ENCODE data around the gene UGDH. TPM values are rescaled to one million over a fixed set of nuclear protein-coding genes. Genes with fewer than 3 reads are reported as not detected.
A peak's percentile ranks its signal among the peaks of the same experiment; 100 is the strongest.

Gene UGDH
- total and polyA plus RNA-seq, 4 experiments from 2014 or later = 18.5 to 34.9 (median 24.0) TPM

- Mint-ChIP-seq H3K27me3 (no peaks in the 10 kb centered on the region), H3K4me3 (no peak overlapping the region), H3K27ac (peak overlapping the region in 2 of 7 donors; percentile 20 to 32), H3K36me3 (peaks cover 11 to 20% of the 10 kb centered on the region in 2 donors), H3K4me1 (no peaks in the 10 kb centered on the region), H3K9me3 (no peaks in the 10 kb centered on the region)
- Histone ChIP-seq H3K27ac (ENCODE audit: low read depth, low read length) (no peak overlapping the region), H3K4me1 (ENCODE audit: insufficient read depth, low read length) (no peaks in the 10 kb centered on the region), H3K9me3 (ENCODE audit: control insufficient read depth in 1 of 2, low read length in 2 of 2) (no peaks in the 10 kb centered on the region), H3K36me3 (ENCODE audit: insufficient read depth, low read length) (peaks cover 7% of the 10 kb centered on the region), H3K27me3 (ENCODE audit: insufficient read depth, low read length) (no peaks in the 10 kb centered on the region), H3K4me3 (ENCODE audit: low read length in 2 of 2) (no peak overlapping the region)
- ChIA-PET CTCF (ENCODE audit: partially characterized antibody) (no interaction called here), POLR2A (ENCODE audit: partially characterized antibody) (no interaction called here)
- intact Hi-C loops (cut with micrococcal nuclease) = no loop called here
- no peak for DNase-seq
These were observed 50.9 kb downstream of the UGDH start for GRCh38 chr4:39476187-39476895.

GRCh38 chr4:39472396-39472795 lies 54.8 kb downstream of the UGDH start:
- H3K4me1 ChIP-seq (ENCODE audit: insufficient read depth, low read length) = no peaks in the 10 kb centered on the region
- ChIA-PET POLR2A (ENCODE audit: partially characterized antibody) (interaction anchor here (0.8 kb wide), 1 partner anchor 13 kb away, joined by 3 read pairs; the partner anchor contains the start of genes LIAS and RPL9), CTCF (ENCODE audit: partially characterized antibody) (interaction anchor here (1.1 to 1.9 kb wide), 4 partner anchors 9 to 506 kb away, joined by 3 to 7 read pairs (median 4); partner anchors contain the start of gene PDS5A)
- Mint-ChIP-seq H3K4me3 (no peak overlapping the region), H3K27me3 (no peaks in the 10 kb centered on the region), H3K27ac (no peak overlapping the region), H3K9me3 (no peaks in the 10 kb centered on the region), H3K36me3 (peaks cover 11 to 38% of the 10 kb centered on the region in 2 donors), H3K4me1 (peaks cover 0 to 1% (median 0%) of the 10 kb centered on the region in 4 donors)
- H3K27ac ChIP-seq (ENCODE audit: low read depth, low read length) = no peak overlapping the region
- no peak for DNase-seq
- no peaks in the 10 kb centered on the region for H3K27me3 ChIP-seq (ENCODE audit: insufficient read depth, low read length)
- H3K36me3 ChIP-seq (ENCODE audit: insufficient read depth, low read length) = peaks cover 10% of the 10 kb centered on the region
- H3K4me3 ChIP-seq (ENCODE audit: low read length in 2 of 2) = no peak overlapping the region
- intact Hi-C loops (cut with micrococcal nuclease) = no loop called here
- no peaks in the 10 kb centered on the region for H3K9me3 ChIP-seq (ENCODE audit: control insufficient read depth in 1 of 2, low read length in 2 of 2)

GRCh38 chr4:39470402-39470801 lies 56.8 kb downstream of the UGDH start:
- Mint-ChIP-seq H3K4me3 (no peak overlapping the region), H3K4me1 (peaks cover 0 to 1% (median 0%) of the 10 kb centered on the region in 4 donors), H3K36me3 (peaks cover 11 to 28% of the 10 kb centered on the region in 2 donors), H3K9me3 (no peaks in the 10 kb centered on the region), H3K27me3 (no peaks in the 10 kb centered on the region), H3K27ac (no peak overlapping the region)
- intact Hi-C loops (cut with micrococcal nuclease) = no loop called here
- Histone ChIP-seq H3K4me1 (ENCODE audit: insufficient read depth, low read length) (no peaks in the 10 kb centered on the region), H3K27ac (ENCODE audit: low read depth, low read length) (no peak overlapping the region), H3K27me3 (ENCODE audit: insufficient read depth, low read length) (no peaks in the 10 kb centered on the region), H3K9me3 (ENCODE audit: control insufficient read depth in 1 of 2, low read length in 2 of 2) (no peaks in the 10 kb centered on the region), H3K36me3 (ENCODE audit: insufficient read depth, low read length) (peaks cover 10% of the 10 kb centered on the region), H3K4me3 (ENCODE audit: low read length in 2 of 2) (no peak overlapping the region)
- no peak for DNase-seq
- POLR2A ChIA-PET (ENCODE audit: partially characterized antibody) = interaction anchor here (0.8 to 2.4 kb wide), 2 partner anchors 12 to 168 kb away, joined by 3 to 16 read pairs; partner anchors contain the start of genes LIAS and RPL9
- CTCF ChIA-PET (ENCODE audit: partially characterized antibody) = no interaction called here

- intact Hi-C loops (cut with micrococcal nuclease) = loop anchor here (1.0 to 5.0 kb wide), 4 partner anchors 507 to 1373 kb away; no protein-coding TSS in a partner anchor
- Histone ChIP-seq H3K27ac (ENCODE audit: low read depth, low read length) (no peak overlapping the region), H3K4me1 (ENCODE audit: insufficient read depth, low read length) (no peaks in the 10 kb centered on the region), H3K36me3 (ENCODE audit: insufficient read depth, low read length) (peaks cover 10% of the 10 kb centered on the region), H3K4me3 (ENCODE audit: low read length in 2 of 2) (no peak overlapping the region), H3K9me3 (ENCODE audit: control insufficient read depth in 1 of 2, low read length in 2 of 2) (no peaks in the 10 kb centered on the region), H3K27me3 (ENCODE audit: insufficient read depth, low read length) (no peaks in the 10 kb centered on the region)
- H3K9me3 Mint-ChIP-seq = no peaks in the 10 kb centered on the region
- H3K27ac Mint-ChIP-seq = peak overlapping the region in 3 of 7 donors; percentile 11 to 29 (median 22)
- CTCF ChIA-PET (ENCODE audit: partially characterized antibody) = interaction anchor here (0.6 to 2.3 kb wide), 28 partner anchors 9 to 859 kb away, joined by 3 to 20 read pairs (median 4); partner anchors contain the start of genes PDS5A, RPL9 and UGDH
- DNase-seq = peak in 4 of 5 donors; percentile 45 to 58 (median 50)
- H3K4me1 Mint-ChIP-seq = peaks cover 0 to 1% (median 0%) of the 10 kb centered on the region in 4 donors
- POLR2A ChIA-PET (ENCODE audit: partially characterized antibody) = interaction anchor here (0.7 to 2.4 kb wide), 4 partner anchors 11 to 509 kb away, joined by 3 to 16 read pairs (median 3); partner anchors contain the start of genes LIAS, RPL9, SMIM14 and UBE2K
- peaks cover 17 to 34% of the 10 kb centered on the region in 2 donors for H3K36me3 Mint-ChIP-seq
- no peak overlapping the region for H3K4me3 Mint-ChIP-seq
- H3K27me3 Mint-ChIP-seq = no peaks in the 10 kb centered on the region
These were observed 57.7 kb downstream of the UGDH start for GRCh38 chr4:39469429-39470077.

GRCh38 chr4:39467464-39467863 lies 59.8 kb downstream of the UGDH start:
- Histone ChIP-seq H3K36me3 (ENCODE audit: insufficient read depth, low read length) (peaks cover 3% of the 10 kb centered on the region), H3K4me1 (ENCODE audit: insufficient read depth, low read length) (no peaks in the 10 kb centered on the region), H3K27ac (ENCODE audit: low read depth, low read length) (no peak overlapping the region), H3K9me3 (ENCODE audit: control insufficient read depth in 1 of 2, low read length in 2 of 2) (no peaks in the 10 kb centered on the region), H3K4me3 (ENCODE audit: low read length in 2 of 2) (no peak overlapping the region), H3K27me3 (ENCODE audit: insufficient read depth, low read length) (no peaks in the 10 kb centered on the region)
- H3K27me3 Mint-ChIP-seq = no peaks in the 10 kb centered on the region
- ChIA-PET CTCF (ENCODE audit: partially characterized antibody) (no interaction called here), POLR2A (ENCODE audit: partially characterized antibody) (no interaction called here)
- H3K9me3 Mint-ChIP-seq = no peaks in the 10 kb centered on the region
- no peak for DNase-seq
- peaks cover 0 to 1% (median 0%) of the 10 kb centered on the region in 4 donors for H3K4me1 Mint-ChIP-seq
- H3K27ac Mint-ChIP-seq = peak overlapping the region in 3 of 7 donors; percentile 41 to 65 (median 43)
- H3K4me3 Mint-ChIP-seq = no peak overlapping the region
- intact Hi-C loops (cut with micrococcal nuclease) = loop anchor here (5.0 kb wide), 2 partner anchors 565 to 1375 kb away; no protein-coding TSS in a partner anchor
- peaks cover 19 to 37% of the 10 kb centered on the region in 2 donors for H3K36me3 Mint-ChIP-seq

- no peak overlapping the region for H3K27ac Mint-ChIP-seq
- DNase-seq = no peak
- intact Hi-C loops (cut with micrococcal nuclease) = loop anchor here (5.0 kb wide), 2 partner anchors 564 to 1376 kb away; no protein-coding TSS in a partner anchor
- H3K9me3 ChIP-seq (ENCODE audit: control insufficient read depth in 1 of 2, low read length in 2 of 2) = no peaks in the 10 kb centered on the region
- H3K36me3 ChIP-seq (ENCODE audit: insufficient read depth, low read length) = peaks cover 3% of the 10 kb centered on the region
- no peaks in the 10 kb centered on the region for H3K27me3 ChIP-seq (ENCODE audit: insufficient read depth, low read length)
- H3K27ac ChIP-seq (ENCODE audit: low read depth, low read length) = no peak overlapping the region
- H3K9me3 Mint-ChIP-seq = no peaks in the 10 kb centered on the region
- H3K4me3 Mint-ChIP-seq = no peak overlapping the region
- POLR2A ChIA-PET (ENCODE audit: partially characterized antibody) = interaction anchor here (1.3 kb wide), 1 partner anchor 60 kb away, joined by 4 read pairs; the partner anchor contains the start of gene UGDH
- H3K4me1 Mint-ChIP-seq = peaks cover 0 to 1% (median 0%) of the 10 kb centered on the region in 4 donors
- H3K4me3 ChIP-seq (ENCODE audit: low read length in 2 of 2) = no peak overlapping the region
- no peaks in the 10 kb centered on the region for H3K4me1 ChIP-seq (ENCODE audit: insufficient read depth, low read length)
- CTCF ChIA-PET (ENCODE audit: partially characterized antibody) = interaction anchor here (1.1 to 2.0 kb wide), 3 partner anchors 11 to 512 kb away, joined by 3 to 7 read pairs (median 4); no protein-coding TSS in a partner anchor
- H3K27me3 Mint-ChIP-seq = no peaks in the 10 kb centered on the region
- peaks cover 14 to 34% of the 10 kb centered on the region in 2 donors for H3K36me3 Mint-ChIP-seq
These were observed 60.5 kb downstream of the UGDH start for GRCh38 chr4:39466747-39467146.
